HEK293T (cell line): ENCODE results near the gene VIPR2.
"Not testable (repeated sequence)": the region's sequence is repeated elsewhere in the genome, so short reads cannot be mapped to it uniquely, and the experiment has no call there.

Source experiments
- CTCF ChIA-PET: fragments of 350-600 bp; formaldehyde crosslinking; extraction: SDS; loops from one replicate; lab custom pipeline; 2021; ENCODE audit warnings: antibody characterized with exemption, inconsistent platforms; lab: Yijun Ruan, JAX
- POLR2A ChIA-PET: fragments of 350-600 bp; formaldehyde crosslinking; extraction: SDS; loops from one replicate; lab custom pipeline; 2020; ENCODE audit warnings: antibody characterized with exemption, inconsistent platforms; lab: Yijun Ruan, JAX
- DNase-seq: peaks from one replicate; pipeline ENCODE4 v3.0.0; 2012; ENCODE audit warnings: mixed read lengths; ENCODE audit errors: extremely low spot score
- ARNT ChIP-seq: fragments of 450-650 bp; IDR thresholded peaks from 2 replicates; pipeline ENCODE4 v1.6.1; 2017; ENCODE audit warnings: mild to moderate bottlenecking
- BHLHE40 ChIP-seq: fragments of 450-650 bp; IDR thresholded peaks from 2 replicates; pipeline ENCODE4 v1.6.1; 2016; ENCODE audit warnings: mild to moderate bottlenecking, moderate library complexity, borderline replicate concordance
- CTBP1 ChIP-seq: fragments of 450-650 bp; IDR thresholded peaks from 2 replicates; pipeline ENCODE4 v1.6.1; 2016; ENCODE audit warnings: borderline replicate concordance
- ELF4 ChIP-seq: fragments of 450-650 bp; IDR thresholded peaks from 2 replicates; pipeline ENCODE4 v1.6.1; 2017; ENCODE audit warnings: antibody characterized with exemption
- FOXA1 ChIP-seq: fragments of 450-650 bp; IDR thresholded peaks from 2 replicates; pipeline ENCODE4 v1.6.1; 2016; ENCODE audit warnings: mild to moderate bottlenecking
- FOXK2 ChIP-seq: fragments of 450-650 bp; IDR thresholded peaks from 2 replicates; pipeline ENCODE4 v1.6.1; 2016; ENCODE audit warnings: mild to moderate bottlenecking
- FOXM1 ChIP-seq: fragments of 450-650 bp; IDR thresholded peaks from 2 replicates; pipeline ENCODE4 v1.6.1; 2017; ENCODE audit warnings: mild to moderate bottlenecking, borderline replicate concordance
- HDGF ChIP-seq: fragments of 450-650 bp; IDR thresholded peaks from 2 replicates; pipeline ENCODE4 v1.6.1; 2017; ENCODE audit warnings: antibody characterized with exemption, borderline replicate concordance
- L3MBTL2 ChIP-seq: fragments of 450-650 bp; conservative IDR thresholded peaks from 2 replicates; pipeline ENCODE4 v1.6.1; 2016; ENCODE audit warnings: mild to moderate bottlenecking
- LEF1 ChIP-seq: fragments of 450-650 bp; IDR thresholded peaks from 2 replicates; pipeline ENCODE4 v1.6.1; 2017; ENCODE audit warnings: mild to moderate bottlenecking, borderline replicate concordance
- NFRKB ChIP-seq: fragments of 450-650 bp; IDR thresholded peaks from 2 replicates; pipeline ENCODE4 v1.6.1; 2016; ENCODE audit warnings: mild to moderate bottlenecking, moderate library complexity
- PKNOX1 ChIP-seq: fragments of 450-650 bp; IDR thresholded peaks from 2 replicates; pipeline ENCODE4 v1.6.1; 2016
- SP1 ChIP-seq: fragments of 450-650 bp; IDR thresholded peaks from 2 replicates; pipeline ENCODE4 v1.6.1; 2017
- SUZ12 ChIP-seq: fragments of 450-650 bp; IDR thresholded peaks from 2 replicates; pipeline ENCODE4 v1.6.1; 2016; ENCODE audit warnings: mild to moderate bottlenecking
- TARDBP ChIP-seq: fragments of 450-650 bp; IDR thresholded peaks from 2 replicates; pipeline ENCODE4 v1.6.1; 2016
- ZNF384 ChIP-seq: fragments of 450-650 bp; IDR thresholded peaks from 2 replicates; pipeline ENCODE4 v1.6.1; 2016

VIPR2 gene

GRCh38 chr7:159169391-159169790 lies 24.7 kb upstream of the VIPR2 start:
- ChIA-PET CTCF (no interaction called here), POLR2A (no interaction called here)
- TF ChIP-seq FOXM1 (no peak), ZNF384 (no peak), CTBP1 (no peak), FOXA1 (no peak), HDGF (no peak), TARDBP (no peak), LEF1 (no peak), FOXK2 (no peak), ELF4 (no peak)
- DNase-seq: no peak

- CTCF ChIA-PET: no interaction called here
- TF ChIP-seq BHLHE40 (no peak), SUZ12 (no peak), ELF4 (no peak), LEF1 (no peak), ZNF384 (no peak), ARNT (no peak), L3MBTL2 (no peak), CTBP1 (no peak), SP1 (no peak), FOXA1 (no peak), NFRKB (no peak), TARDBP (no peak), FOXK2 (no peak), FOXM1 (no peak), HDGF (no peak), PKNOX1 (no peak)
- POLR2A ChIA-PET: no interaction called here
- no peak for DNase-seq
Measured at GRCh38 chr7:159167139-159167538, 22.5 kb upstream of the VIPR2 start.

- CTCF ChIA-PET: no interaction called here
- TF ChIP-seq NFRKB: no peak
- TF ChIP-seq ZNF384: no peak
- no peak for TF ChIP-seq FOXK2
- TF ChIP-seq TARDBP: no peak
- TF ChIP-seq LEF1: no peak
- no peak for TF ChIP-seq SUZ12
- no peak for TF ChIP-seq ELF4
- TF ChIP-seq SP1: no peak
- TF ChIP-seq L3MBTL2: no peak
- no peak for TF ChIP-seq ARNT
- TF ChIP-seq PKNOX1: no peak
- TF ChIP-seq FOXM1: no peak
- no peak for TF ChIP-seq HDGF
- no peak for TF ChIP-seq CTBP1
- no peak for TF ChIP-seq BHLHE40
- TF ChIP-seq FOXA1: no peak
- no peak for DNase-seq
- POLR2A ChIA-PET: no interaction called here
Measured at GRCh38 chr7:159166530-159166929, 21.9 kb upstream of the VIPR2 start.

GRCh38 chr7:159165352-159165751 lies 20.7 kb upstream of the VIPR2 start:
- DNase-seq: no peak
- TF ChIP-seq FOXA1 (no peak), CTBP1 (no peak), FOXM1 (no peak), TARDBP (no peak), HDGF (no peak), NFRKB (no peak), SP1 (no peak), L3MBTL2 (no peak), ARNT (no peak), ELF4 (no peak), LEF1 (no peak), ZNF384 (no peak), SUZ12 (no peak), BHLHE40 (no peak), FOXK2 (no peak)
- POLR2A ChIA-PET: no interaction called here
- CTCF ChIA-PET: no interaction called here

- CTCF ChIA-PET, DNase-seq, POLR2A ChIA-PET: not testable (repeated sequence)
Measured at GRCh38 chr7:159163703-159164301, 19.1 kb upstream of the VIPR2 start.

GRCh38 chr7:159162050-159162626 lies 17.5 kb upstream of the VIPR2 start:
- POLR2A ChIA-PET: interaction anchor here (1.3 kb wide), 1 partner anchor 29 kb away, joined by 4 read pairs; no protein-coding TSS in a partner anchor
- CTCF ChIA-PET, DNase-seq: not testable (repeated sequence)

GRCh38 chr7:159160450-159160849 lies 15.8 kb upstream of the VIPR2 start:
- DNase-seq: no peak
- ChIA-PET CTCF (no interaction called here), POLR2A (no interaction called here)
- TF ChIP-seq LEF1 (no peak), ZNF384 (no peak), ARNT (no peak), CTBP1 (no peak), L3MBTL2 (no peak), NFRKB (no peak), HDGF (no peak), PKNOX1 (no peak), ELF4 (no peak), SP1 (no peak)
